Transverse colon (tissue), 4 donors: ENCODE data around the gene ASAP3.
A peak's percentile ranks its signal among the peaks of the same experiment; 100 is the strongest.

ENCODE experiments used
- CTCF ChIP-seq, 5 experiments: fragments of 200-600 bp in 3 of 5; fragments of 450-650 bp in 2 of 5; sonication (generic) in 3 of 5; IDR thresholded peaks; 1 replicate in 2 of 5; 2 replicates in 3 of 5; pipeline ENCODE4 v1.5.1; 2016 to 2017; ENCODE audit warnings: antibody characterized with exemption in 5 of 5, inconsistent platforms in 3 of 5, mild to moderate bottlenecking in 2 of 5, moderate library complexity in 1 of 5
- POLR2A ChIP-seq: fragments of 450-650 bp; IDR thresholded peaks from one replicate; pipeline ENCODE4 v1.6.1; 2016; ENCODE audit warnings: antibody characterized with exemption, mild to moderate bottlenecking, moderate library complexity
- POLR2AphosphoS5 ChIP-seq, 3 donors: sonication (generic); formaldehyde crosslinking; IDR thresholded peaks; one replicate each; pipeline ENCODE4 v1.6.1; 2016; ENCODE audit warnings: antibody characterized with exemption in 3 of 3

- TF ChIP-seq CTCF (IDR thresholded peaks at IDR 0.05), result peak in 3 of 5 experiments; percentile 15 to 60 (median 20)
- peak; percentile 44 for TF ChIP-seq POLR2A
- peak in 2 of 3 donors; percentile 41 to 58 for TF ChIP-seq POLR2AphosphoS5 (IDR thresholded peaks at IDR 0.05)
These were observed 62.2 kb downstream of the ASAP3 start for GRCh38 chr1:23421753-23422240.
